M059J (cell line): Measurements from ENCODE around the gene RPUSD1. TPM values are rescaled to one million over a fixed set of nuclear protein-coding genes. Genes with fewer than 3 reads are reported as not detected.
"Not testable (repeated sequence)": the region's sequence is repeated elsewhere in the genome, so short reads cannot be mapped to it uniquely, and the experiment has no call there.

Source experiments
- DNase-seq: peaks from one replicate; pipeline ENCODE4 v3.0.0-alpha.2; 2012; ENCODE audit warnings: low read depth
- total RNA-seq: library from RNA; depleted of rRNA; stranded (reverse); fragments of >200 nt; shearing (Covaris generic); gene quantifications from 2 replicates; pipeline ENCODE4 v1.2.3, GENCODE V29; 2014

Gene RPUSD1
- total RNA-seq, 1 experiment from 2014 or later = 47.7 TPM

- DNase-seq = no peak
These were observed 22.0 kb downstream of the RPUSD1 start for GRCh38 chr16:766008-766819.

DNA sequence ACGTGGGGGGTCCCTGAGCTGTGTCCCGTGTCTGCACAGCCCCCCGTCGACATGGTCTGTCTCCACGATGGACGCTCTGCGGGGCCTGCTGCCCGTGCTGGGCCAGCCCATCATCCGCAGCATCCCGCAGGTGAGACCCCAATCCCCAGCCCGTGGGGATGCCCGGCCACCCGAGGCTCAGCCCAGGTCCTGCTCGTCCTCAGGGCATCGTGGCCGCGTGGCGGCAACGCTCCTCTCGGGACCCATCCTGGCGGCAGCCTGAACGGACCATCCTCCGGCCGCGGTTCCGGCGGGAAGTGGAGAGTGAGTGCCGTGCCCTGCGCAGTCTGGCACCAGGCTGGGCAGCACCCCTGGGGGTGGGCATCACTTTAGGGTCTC lies 22.7 kb downstream of the RPUSD1 start:
- no peak for DNase-seq

DNA sequence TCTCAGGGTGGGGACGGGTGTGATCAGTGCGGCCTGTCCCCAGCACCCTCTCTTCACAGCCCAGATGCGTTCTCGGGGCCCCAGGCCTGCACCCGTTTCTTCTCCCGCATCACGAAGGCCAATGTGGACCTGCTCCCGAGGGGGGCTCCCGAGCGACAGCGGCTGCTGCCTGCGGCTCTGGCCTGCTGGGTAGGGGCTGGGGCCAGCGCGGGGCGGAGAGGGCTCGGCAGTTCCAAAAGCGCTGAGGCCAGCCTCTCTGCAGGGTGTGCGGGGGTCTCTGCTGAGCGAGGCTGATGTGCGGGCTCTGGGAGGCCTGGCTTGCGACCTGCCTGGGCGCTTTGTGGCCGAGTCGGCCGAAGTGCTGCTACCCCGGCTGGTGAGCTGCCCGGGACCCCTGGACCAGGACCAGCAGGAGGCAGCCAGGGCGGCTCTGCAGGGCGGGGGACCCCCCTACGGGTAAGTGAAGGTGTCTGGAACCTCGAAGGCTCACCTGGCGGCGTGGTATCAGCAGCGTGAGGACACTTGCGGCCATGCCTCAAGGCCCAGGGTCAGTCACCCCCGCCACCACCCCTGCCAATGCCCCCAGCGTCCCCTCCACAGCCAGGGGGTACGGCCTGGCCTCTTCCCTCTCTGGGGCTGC lies 23.2 kb downstream of the RPUSD1 start:
- DNase-seq = no peak

DNA sequence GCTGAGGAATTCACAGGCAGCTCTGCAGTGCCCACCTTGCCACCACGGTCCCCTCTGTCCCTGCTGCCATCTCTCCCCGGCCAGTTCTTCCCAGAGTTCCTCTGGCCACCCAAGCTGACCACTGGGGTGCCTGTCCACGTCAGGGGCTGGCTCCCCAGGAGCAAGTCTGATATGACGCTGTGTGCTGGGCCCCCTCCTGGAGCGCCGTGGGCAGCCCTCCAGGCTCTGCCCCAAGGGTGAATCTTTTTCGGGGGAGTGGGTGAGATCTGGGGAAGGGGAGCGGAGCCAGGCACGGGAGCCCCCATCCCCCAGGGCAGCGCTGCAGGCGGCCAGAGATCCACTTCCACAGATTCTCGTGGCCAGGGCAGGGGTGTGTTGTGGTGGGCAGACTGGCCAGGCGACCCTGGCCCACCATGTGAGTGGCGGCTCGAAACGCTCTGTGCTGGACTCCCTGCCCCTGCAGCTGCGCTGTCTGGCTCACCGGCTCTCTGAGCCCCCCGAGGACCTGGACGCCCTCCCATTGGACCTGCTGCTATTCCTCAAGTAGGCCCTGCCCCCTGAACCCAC lies 23.9 kb downstream of the RPUSD1 start:
- no peak for DNase-seq

GRCh38 chr16:763369-764183 lies 24.6 kb downstream of the RPUSD1 start:
- no peak for DNase-seq

GRCh38 chr16:762595-763268 lies 25.4 kb downstream of the RPUSD1 start:
- DNase-seq = no peak

- no peak for DNase-seq
These were observed 26.3 kb downstream of the RPUSD1 start for GRCh38 chr16:761625-762513.

- DNase-seq = peak; percentile 70
These were observed 27.4 kb downstream of the RPUSD1 start, which contains the start of gene MSLN for GRCh38 chr16:760545-761343. Gene MSLN (plus strand): TSS chr16:760734. CDS start chr16:762681, 1,947 bp downstream.

- DNase-seq = no peak
These were observed 28.1 kb downstream of the RPUSD1 start for GRCh38 chr16:760065-760464.

GRCh38 chr16:759110-759910 lies 28.9 kb downstream of the RPUSD1 start:
- DNase-seq = no peak

- DNase-seq = no peak
These were observed 31.8 kb downstream of the RPUSD1 start for GRCh38 chr16:756428-756827.

DNA sequence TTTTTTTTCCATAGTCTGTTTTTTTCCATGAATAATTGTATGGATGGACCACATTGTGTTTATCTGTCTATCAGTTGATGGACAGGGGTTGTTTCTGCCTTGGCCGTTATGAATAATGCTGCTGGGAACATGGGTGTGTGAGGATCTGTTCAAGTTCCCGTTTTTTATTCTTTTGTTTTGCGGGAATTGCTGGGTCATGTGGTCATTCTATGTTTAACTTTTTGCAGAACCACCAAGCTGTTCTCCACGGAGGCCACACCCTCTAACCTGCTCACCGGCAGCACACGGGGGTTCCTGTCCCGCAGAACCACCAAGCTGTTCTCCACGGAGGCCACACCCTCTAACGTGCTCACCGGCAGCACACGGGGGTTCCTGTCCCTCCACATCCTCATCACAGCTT lies 33.5 kb downstream of the RPUSD1 start:
- DNase-seq = no peak

DNA sequence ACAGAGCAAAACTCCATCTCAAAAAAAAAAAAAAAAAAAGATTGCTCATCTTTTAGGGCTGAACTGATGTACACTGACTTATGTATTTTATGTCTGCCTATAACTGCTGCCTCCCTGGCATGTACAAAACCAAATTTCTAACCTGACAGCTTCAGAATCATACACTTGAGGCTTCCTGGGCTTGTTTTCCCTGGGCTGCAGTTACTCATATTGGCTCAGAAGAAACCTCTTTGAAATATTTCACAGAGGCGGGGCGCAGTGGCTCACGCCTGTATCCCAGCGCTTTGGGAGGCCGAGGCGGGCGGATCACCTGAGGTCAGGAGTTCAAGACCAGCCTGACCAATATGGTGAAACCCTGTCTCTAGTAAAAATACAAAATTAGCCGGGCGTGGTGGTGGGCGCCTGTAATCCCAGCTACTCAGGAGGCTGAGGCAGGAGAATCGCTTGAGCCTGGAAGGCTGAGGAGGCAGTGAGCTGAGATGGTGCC lies 34.0 kb downstream of the RPUSD1 start:
- not testable (repeated sequence) for DNase-seq

DNA sequence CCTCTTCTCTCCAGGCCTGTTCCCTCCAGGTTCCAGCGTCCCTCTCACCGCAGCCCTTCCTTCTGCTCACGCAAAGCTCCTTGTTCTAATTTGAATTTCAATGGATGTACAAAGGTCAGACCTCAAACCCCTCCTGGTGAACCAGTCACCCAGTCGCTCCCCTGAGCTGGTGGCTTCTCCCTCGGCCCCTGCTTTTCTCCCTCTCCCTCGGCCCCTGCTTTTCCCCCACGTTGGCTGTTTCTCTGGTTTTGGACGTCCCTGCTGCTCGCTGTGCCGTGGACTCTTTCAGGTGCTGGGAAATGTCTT lies 36.2 kb downstream of the RPUSD1 start:
- no peak for DNase-seq

DNA sequence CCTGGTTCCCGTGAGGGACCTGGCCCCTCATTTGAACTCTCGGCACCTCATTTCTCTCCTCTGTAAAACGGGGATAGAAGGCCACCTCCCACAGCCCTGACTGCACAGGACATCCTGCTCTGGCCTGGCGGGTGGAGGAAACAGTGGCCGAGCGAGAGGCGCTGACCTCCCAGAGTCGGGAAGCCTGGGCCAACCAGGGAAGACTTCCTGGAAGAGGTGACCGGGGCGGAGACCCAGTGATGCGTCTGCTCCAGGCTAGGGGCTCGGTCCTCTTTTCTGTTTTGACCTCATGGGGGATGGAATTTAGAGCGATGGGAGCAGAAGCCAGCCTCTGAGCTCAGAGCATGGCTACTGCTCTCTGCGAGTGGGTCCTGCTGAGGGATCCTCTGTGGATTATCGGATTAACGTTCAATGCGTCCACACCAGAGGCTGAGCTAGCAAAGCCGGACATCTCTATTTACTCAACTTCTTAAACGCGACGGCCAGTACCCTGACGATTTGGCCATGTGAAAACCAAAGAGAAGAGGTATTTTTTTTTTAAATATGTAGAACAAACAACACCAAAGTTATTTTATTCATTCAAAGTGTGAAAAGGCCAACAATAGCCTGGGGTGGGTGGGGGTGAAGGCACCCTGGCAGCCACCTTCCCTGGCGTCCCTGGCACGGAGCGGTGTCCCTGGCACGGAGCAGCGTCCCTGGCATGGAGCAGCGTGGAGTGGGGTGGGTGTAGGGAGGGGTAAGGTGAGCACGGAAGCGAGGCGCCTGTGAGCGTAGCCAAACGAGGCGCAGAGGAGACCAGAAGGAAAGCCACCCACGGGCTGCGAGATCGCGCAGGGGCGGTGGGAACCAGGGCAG lies 36.8 kb downstream of the RPUSD1 start:
- DNase-seq = no peak

- DNase-seq = no peak
These were observed 37.7 kb downstream of the RPUSD1 start for GRCh38 chr16:750485-750884.

DNA sequence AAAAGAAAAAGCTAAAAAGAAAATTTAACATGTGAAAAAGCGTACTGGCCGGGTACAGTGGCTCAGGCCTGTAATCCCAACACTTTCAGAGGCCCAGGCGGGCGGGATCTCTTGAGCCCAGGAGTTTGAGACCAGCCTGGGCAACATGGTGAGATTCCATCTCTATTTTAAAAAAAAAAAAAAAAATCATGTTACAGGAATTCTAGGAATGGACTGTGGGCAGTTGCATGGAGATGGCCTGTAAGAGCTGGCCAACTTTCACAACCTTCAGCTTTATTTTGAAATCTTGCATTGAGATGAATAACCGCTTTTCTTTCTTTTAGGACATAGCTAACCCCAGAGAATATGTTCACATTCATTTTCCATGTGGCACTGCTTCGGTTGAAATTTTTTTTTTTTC lies 39.2 kb downstream of the RPUSD1 start:
- DNase-seq = peak; percentile 42
